Activated naive CD4-positive, alpha-beta T cell (primary cell): ENCODE results near the gene ARHGEF1.

Experiments
- DNase-seq, 4 experiments: peaks; one replicate each; lab custom pipeline; 2025; lab: John Stamatoyannopoulos, UW

Gene ARHGEF1

GRCh38 chr19:41918653-41919244, 35.8 kb downstream of the ARHGEF1 start:
- DNase-seq = no peak

GRCh38 chr19:41919948-41920712, 37.1 kb downstream of the ARHGEF1 start:
- DNase-seq = no peak

DNA sequence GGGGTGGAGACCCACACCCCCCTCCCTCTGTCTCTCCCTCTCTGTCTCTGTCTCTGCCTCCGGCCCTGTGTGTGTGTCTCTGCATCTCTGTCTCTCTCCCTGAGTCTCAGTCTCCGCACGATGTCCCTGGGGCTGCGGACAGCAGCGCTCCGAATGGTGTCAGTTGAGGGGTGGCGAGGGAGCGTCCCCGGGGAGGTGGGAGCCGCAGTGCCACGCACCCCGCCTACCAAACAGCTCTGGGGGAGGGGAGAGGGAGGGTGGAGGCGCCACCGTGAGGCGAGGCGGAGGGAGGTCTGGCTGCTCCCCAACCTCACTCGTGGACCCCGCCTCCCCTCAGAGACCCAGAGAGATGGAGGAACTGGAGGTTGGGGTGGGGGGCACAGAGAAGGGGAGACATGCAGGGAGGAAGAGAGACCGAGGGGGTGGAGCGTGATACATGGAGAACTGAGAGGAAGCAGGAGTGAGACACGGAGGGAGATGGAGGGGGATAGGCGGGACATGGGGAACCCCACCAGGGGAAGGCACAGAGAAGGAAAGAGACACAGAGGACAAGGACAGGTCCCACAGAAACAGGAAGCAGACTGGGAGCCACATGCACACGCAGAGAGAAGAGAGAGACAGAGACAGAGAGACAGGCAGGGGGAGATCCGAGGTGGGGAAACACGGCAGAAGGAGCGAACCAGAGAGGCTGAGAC, 38.0 kb downstream of the ARHGEF1 start:
- DNase-seq = no peak

GRCh38 chr19:41921577-41922576, 38.9 kb downstream of the ARHGEF1 start:
- no peak for DNase-seq

- no peak for DNase-seq
Measured at GRCh38 chr19:41922585-41922984, 39.6 kb downstream of the ARHGEF1 start.

GRCh38 chr19:41923045-41923788, 40.2 kb downstream of the ARHGEF1 start:
- no peak for DNase-seq

GRCh38 chr19:41924151-41925145, 41.5 kb downstream of the ARHGEF1 start:
- DNase-seq = no peak

DNA sequence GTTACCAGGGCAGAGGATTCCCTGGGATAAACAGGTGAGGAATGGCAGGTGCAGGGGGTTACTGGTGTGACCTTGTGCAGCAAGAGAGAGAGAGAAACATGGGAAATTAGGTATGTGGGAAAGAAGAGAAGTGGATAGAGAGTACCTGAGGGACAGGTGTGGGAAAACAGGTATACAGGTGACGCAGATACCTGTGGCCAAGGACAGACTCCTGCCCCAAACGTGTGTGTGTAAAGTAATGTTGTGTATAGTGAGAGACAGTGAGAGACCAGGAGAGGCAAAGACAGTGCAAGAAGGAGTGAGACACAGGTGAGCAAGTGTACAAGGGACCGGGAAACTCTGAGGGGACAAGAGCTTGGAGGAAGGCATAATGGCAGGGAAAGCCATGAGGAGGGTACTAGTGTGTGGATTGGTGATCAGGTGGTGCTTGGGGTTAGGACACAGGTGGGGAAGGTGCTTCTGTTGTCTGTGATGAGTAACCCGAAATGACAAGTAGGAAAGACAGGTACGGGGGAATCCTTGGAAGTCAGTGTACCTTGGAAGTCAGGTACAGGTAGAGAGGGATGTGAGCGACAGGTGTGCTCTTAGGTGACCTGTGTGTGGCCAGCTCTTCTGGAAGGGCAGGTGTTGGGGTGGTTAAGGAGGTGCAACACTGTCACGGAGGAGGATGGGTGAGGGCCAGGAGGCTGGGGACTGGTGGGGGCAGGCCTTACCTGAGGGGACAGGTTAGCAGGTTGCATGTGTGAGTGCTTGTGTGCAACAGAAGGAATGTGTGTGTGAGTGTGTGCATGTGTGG, 42.4 kb downstream of the ARHGEF1 start:
- no peak for DNase-seq

GRCh38 chr19:41926028-41926762, 43.2 kb downstream of the ARHGEF1 start:
- DNase-seq = no peak

DNA sequence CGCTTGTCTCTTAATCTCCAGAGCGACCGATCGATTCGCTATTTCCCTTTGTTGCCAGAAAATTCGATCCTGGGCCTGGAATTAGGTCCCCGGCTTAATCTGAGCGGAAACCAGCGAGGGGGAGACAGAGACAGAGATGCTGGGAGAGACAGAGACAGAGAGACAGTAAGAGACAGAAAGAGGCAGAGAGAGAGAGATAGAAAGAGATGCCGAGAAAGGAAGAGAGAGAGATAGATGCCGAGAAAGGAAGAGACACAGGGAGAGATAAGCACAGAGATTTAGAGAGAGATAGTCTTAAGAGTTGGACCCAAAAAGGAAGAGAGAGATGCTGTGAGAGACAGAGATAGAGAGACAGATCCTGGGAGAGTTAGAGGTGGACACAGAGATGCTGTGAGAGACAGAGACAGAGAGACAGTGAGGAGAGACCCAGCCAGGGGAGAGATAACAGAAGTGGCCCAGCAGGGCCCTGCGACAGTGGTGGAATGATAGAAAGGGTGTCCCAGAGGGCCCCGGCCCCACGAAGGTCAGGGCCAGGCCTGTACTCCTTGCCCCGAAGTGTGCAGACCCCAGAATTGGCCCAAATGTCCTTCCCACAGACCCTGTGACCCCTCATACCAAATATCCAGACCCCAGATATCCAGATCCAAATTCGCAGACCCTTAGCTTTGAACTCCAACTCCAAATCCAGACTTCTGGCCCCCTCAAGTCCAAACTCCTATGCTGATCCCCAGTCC, 43.9 kb downstream of the ARHGEF1 start:
- no peak for DNase-seq

- DNase-seq = peak in 1 of 4 experiments; percentile 49
Measured at GRCh38 chr19:41927497-41928192, 44.7 kb downstream of the ARHGEF1 start.

- no peak for DNase-seq
Measured at GRCh38 chr19:41928221-41928683, 45.3 kb downstream of the ARHGEF1 start, which contains the start of gene ERFL. TSS of gene ERFL (minus strand) at chr19:41928449. CDS start at chr19:41912919, 15,530 bp downstream.

DNA sequence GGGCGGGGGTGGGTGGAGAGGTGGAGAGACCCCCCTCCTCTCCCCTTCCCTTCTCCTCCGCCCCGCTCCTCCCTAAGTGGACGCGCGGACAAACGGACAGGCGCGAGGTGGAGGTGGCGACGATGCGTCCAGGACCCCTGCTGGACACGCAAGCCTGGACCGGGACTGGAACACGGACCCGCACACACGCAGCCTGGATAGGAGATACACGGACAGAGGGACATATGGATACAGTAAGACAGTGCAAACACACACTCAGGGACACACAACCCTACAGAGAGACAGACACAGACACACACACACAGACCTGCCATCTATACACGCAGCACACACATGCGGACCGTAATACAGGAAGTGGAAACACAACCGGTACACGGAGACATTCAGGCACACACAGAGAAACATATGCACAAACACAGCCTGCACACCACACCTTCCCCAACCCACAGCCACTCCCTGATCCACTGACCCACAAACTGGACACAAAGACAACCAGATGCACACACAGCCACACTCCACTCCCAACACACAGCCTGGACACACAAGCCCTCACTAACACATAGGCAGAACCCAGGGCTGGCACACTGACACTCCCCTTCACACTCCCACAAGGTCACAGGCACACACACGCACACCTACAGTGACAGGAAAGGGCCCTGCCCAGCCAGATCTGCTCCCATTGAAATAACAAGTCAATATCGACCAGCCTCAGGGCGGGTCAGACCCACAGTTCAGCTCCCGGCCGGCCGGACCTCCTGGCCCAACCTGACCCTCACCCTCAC, 46.0 kb downstream of the ARHGEF1 start:
- DNase-seq = no peak

DNA sequence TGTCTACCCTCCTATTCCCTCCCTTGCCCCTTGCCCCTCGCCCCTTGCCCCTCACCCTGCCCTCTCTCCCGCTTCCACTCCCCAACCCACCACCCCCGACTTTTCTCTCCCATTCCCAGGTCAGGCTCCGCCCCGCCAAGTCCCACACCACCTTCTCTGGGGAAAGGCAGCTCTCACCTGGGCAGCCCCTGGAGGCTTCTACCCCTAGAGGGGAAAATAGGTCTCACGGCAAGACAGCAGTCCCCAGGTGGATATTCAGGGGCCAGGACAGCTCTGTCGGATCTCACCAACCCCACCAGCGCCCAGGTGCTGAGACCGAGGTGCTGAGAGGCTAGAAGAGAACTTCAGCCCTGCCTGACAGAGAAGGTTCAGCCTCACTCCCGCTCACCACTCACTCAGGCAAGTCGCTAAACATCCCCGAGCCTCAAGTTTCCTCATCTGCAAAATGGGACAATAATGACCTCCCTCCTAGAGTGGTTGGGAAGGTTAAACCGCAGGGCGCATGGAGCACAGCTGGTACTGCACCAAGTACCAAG, 46.6 kb downstream of the ARHGEF1 start:
- no peak for DNase-seq

DNA sequence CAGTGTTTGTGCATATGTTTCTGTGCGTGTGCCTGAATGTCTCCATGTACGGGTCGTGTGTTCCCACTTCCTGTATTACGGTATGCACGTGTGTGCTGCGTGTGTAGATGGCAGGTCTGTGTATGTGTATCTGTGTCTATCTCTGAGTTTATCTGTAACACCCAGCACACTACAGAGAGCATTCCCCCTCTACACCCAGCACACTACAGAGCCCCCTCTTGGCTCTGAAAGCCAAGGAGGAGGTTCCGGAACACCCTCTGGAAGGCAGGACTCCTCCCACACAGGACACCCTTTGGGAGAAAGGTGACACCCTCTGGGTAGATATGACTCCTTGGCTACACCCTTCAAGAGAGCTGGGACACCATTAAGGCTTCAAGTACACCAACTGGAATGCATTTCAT, 47.3 kb downstream of the ARHGEF1 start:
- DNase-seq = no peak
